Stimulated activated CD4-positive, alpha-beta T cell treated with anti-CD3 and anti-CD28 coated beads, Interleukin-4, amount 100 ng/mL, for 48 hours (primary cell): ENCODE measurements around the gene MCF2.

Experiments
- DNase-seq, 2 donors: peaks; one replicate each; pipeline ENCODE4 v3.0.0-alpha.2; 2020; ENCODE audit warnings: low read depth in 2 of 2

MCF2 gene

GRCh38 chrX:139600105-139600504, 107.9 kb downstream of the MCF2 start:
- no peak for DNase-seq

- no peak for DNase-seq
Measured at GRCh38 chrX:139596068-139596467, 111.9 kb downstream of the MCF2 start.

DNA sequence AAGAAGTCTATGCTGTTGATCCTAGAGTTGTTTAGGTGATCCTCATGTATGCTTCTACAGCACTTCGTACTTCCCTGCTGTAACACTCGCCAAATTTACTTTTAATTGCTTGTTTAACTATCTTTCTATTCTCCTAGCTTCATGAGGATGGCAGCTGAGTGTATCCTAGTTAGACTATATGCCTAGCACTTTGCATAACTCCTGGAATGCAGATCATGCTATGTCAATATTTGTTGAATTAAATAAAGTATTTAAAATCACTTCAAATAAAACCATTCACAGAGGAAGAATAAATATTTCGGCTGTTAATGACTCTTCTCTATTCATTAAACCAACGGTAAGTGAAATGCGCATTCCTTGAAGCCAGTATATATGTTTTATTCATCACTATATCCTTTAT, 122.4 kb downstream of the MCF2 start:
- no peak for DNase-seq

- DNase-seq, result no peak
Measured at GRCh38 chrX:139581068-139581467, 126.9 kb downstream of the MCF2 start.

DNA sequence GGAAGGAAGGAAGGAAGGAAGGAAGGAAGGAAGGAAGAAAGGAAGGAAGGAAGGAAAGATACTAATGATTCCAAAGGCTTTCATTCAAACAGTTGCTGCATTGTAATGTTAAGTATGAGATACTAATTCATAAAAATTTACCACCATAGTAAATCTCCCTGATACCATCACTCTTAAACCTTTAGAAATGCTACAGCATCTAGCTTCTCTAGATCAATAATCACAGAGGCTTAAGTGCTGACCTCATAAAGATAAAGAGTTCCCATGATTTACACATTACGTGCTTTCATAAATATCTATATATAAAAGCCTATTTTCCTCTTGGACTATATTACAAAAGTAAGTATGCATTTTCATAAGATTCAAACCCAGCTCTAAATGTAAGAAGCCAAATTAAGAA, 141.0 kb downstream of the MCF2 start:
- no peak for DNase-seq

- no peak for DNase-seq
Measured at GRCh38 chrX:139563251-139563650, 144.7 kb downstream of the MCF2 start.

- DNase-seq, result no peak
Measured at GRCh38 chrX:139560221-139560620, 147.7 kb downstream of the MCF2 start.

- DNase-seq, result peak in 1 of 2 donors; percentile 0
Measured at GRCh38 chrX:139559383-139560042, 148.5 kb downstream of the MCF2 start.

DNA sequence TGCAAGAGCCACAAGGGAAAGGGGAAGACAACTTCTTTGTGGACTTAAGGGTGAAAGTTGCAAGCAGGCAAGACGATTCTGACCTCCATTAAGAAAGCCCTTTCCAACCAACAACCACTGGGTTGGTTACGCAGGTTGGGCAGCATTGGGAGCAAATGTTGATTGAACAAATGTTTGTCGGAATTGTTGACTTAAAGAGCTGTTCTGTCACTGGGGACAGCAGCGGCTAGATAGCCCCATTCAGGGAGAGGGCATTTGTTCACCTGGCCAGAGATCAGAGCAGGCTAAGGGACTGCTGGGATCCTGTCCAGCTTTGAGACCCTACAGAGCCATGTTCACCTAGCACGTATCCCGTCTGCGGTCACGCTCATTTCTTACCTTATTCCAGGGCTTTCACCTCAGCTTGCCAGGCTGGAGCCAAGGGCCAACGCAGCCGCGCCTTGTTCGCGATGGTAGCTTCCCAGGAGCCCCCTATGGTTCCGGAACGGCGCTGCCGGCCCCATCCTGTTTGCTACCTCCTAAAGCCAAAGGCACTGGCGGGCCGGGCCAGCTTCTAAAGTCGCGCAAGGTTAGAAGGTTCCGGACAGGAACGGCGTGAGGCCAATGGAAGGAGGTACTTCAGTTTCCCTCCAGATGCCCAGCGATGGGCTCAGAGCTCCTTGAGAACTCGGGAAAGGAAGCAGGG, 152.8 kb downstream of the MCF2 start:
- no peak for DNase-seq

- DNase-seq, result no peak
Measured at GRCh38 chrX:139554376-139554775, 153.6 kb downstream of the MCF2 start.

GRCh38 chrX:139544591-139544990, 163.4 kb downstream of the MCF2 start:
- no peak for DNase-seq

DNA sequence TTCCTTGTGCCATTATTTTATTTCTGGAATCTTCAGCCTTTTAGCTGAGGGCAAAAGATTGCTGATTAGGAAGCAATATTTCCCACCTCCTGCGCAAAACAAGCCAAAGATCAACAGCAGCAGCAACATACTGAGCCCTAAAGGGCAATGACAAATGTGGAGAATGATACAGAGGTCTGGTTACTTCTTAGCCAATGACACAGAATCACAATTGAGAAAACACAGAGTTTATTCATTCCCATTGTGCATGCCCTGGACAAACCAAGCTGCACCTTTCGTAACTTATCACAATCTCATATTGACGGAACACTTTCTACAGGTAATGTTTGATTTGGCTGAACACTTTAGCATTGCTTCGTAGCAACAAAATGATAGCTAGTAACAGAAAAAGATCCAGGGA, 164.0 kb downstream of the MCF2 start:
- no peak for DNase-seq

DNA sequence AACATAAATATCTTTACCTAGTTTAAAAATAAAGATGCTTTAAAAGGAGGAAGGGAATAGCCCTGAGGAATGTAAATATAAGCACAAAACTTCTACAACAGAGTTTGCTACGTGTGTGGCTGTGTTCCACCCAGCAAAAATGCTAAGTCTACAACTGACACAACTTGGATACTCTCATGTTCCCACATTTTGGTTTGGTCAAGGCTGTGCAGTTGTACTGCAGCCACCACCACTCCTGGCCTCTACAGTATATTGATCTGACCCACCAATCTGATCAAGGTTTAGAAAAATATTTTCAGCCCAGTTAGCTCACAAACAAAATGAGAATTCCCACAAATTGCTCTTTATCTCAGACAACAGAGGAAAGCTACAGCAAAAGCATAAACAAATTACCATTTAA, 165.3 kb downstream of the MCF2 start:
- DNase-seq, result no peak

DNA sequence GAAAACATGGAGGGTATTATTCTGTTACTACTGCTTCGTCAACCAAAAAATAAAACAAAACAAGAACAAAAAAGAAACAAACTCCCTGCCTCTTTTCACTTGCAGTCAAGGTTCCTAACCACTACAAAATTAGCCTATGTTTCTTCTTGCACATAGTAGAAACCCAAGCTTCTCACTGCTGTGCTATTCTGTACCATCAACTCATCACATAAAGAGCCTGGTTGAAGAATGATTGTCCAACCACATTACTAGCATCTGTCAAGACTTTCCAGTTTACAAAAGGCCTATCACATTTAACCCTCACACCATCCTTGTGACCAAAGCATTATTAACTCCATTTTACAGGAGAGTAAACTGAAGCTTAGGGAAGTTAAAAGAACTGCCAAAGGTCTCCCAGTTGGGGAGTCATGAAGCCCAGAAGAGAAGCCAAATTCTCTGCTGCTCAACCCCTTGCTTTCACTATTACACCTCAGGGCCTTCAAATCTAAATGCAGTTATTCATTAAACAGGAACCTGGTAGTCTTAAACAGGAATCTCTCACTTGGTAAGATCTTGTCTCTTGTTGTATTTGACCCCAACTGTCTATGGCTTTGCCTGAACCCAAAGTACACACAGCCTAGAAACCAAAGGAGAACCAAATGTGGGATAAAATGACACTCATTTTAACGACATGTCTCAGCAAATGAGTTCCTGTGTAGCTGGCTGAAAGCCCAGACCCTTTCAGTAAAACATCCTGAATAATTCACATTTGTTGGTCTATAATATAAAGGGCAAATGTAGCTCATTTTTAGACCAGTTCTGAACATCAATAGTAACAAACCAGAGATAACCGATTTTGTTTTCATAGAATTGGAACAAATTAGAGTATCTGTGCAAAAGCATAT, 168.8 kb downstream of the MCF2 start:
- no peak for DNase-seq

DNA sequence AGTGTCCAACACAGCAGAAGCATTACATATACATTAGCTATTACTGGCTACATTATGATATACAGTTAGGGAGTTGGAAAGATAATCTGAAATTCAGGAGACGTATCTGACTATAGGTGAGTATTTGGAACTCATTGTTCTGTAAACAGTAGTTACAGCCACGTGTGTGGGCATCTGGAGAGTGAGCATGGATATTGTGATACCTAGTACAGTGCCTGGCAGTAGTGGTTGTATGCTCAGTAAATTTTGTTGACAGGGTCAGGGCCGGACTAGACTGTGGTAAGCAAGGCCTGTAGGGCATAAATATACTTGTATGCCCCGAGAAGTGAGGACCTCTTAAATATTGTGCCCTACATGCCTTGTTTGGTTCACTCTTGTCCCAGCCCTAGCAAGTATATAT, 174.5 kb downstream of the MCF2 start:
- DNase-seq, result no peak

DNA sequence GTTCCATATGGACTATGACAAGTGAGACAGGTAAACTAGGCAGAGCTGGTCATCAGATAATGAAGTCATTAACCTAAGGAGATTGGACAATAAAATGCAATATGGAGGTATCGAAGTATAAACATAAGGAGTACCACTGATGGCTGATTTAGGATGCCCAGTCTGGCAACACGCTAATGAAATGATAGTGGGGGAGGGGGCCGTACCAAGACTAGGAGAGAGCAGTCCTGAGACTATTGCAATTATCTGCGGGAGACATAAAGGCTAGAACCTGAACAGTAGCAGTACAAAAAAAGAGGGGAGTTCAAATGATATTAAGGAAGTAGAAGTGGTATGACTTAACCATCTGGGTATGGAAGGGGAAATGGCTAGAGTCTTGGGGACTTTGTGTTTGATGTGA, 175.1 kb downstream of the MCF2 start:
- no peak for DNase-seq
